ENCODE results near the gene E4F1.

- TF ChIP-seq TCF4 (CRISPR knock-in tag; IDR thresholded peaks at IDR 0.05; ENCODE audit: borderline replicate concordance) (no peak), CSRNP3 (CRISPR knock-in tag; IDR thresholded peaks at IDR 0.05) (no peak), ZNF70 (CRISPR knock-in tag; IDR thresholded peaks at IDR 0.05) (no peak)
Observed at GRCh38 chr16:2208308-2208707, 15.1 kb upstream of the E4F1 start.
